Kidney (tissue), 14 donors: ENCODE measurements around the gene PORCN. TPM values are rescaled to one million over a fixed set of nuclear protein-coding genes. Genes with fewer than 3 reads are reported as not detected.

Source experiments
- DNase-seq, 5 donors: peaks; one replicate each; pipeline ENCODE4 v3.0.0-alpha.2; 2013 to 2020
- FAIRE-seq: peaks from 2 replicates; lab custom pipeline; 2012; peaks lifted over from hg19 to GRCh38; lab: Jason Lieb, UNC
- H3K27ac ChIP-seq, 2 donors: one replicate each; pipeline ENCODE4 v1.7.0; 2013; ENCODE audit warnings: low read depth in 2 of 2, low read length in 2 of 2, inconsistent platforms in 1 of 2
- H3K27me3 ChIP-seq: one replicate; pipeline ENCODE4 v1.7.1; 2013; ENCODE audit warnings: low read length, inconsistent platforms; ENCODE audit not compliant: control insufficient read depth, insufficient read depth
- H3K36me3 ChIP-seq, 3 donors: one replicate each; pipeline versions ENCODE4 v1.7.0 to v1.7.1; 2013; ENCODE audit warnings: low read length in 3 of 3, control low read depth in 1 of 3, inconsistent platforms in 1 of 3; ENCODE audit not compliant: insufficient read depth in 3 of 3, control insufficient read depth in 2 of 3
- H3K4me1 ChIP-seq, 3 donors: one replicate each; pipeline versions ENCODE4 v1.7.0 to v1.7.1; 2013; ENCODE audit warnings: low read length in 3 of 3, inconsistent platforms in 1 of 3, low read depth in 1 of 3; ENCODE audit not compliant: control insufficient read depth in 2 of 3, insufficient read depth in 2 of 3
- H3K4me3 ChIP-seq, 3 donors: one replicate each; pipeline versions ENCODE4 v1.7.0 to v1.8.1; 2013; ENCODE audit warnings: low read length in 3 of 3, control low read depth in 1 of 3, inconsistent platforms in 1 of 3
- H3K9ac ChIP-seq, 3 donors: one replicate each; pipeline versions ENCODE4 v1.7.0 to v1.7.1; 2013; ENCODE audit warnings: low read length in 3 of 3, control low read depth in 1 of 3, inconsistent platforms in 1 of 3
- H3K9me3 ChIP-seq, 3 donors: one replicate each; pipeline versions ENCODE4 v1.7.0 to v1.7.1; 2013; ENCODE audit warnings: low read length in 3 of 3, control low read depth in 1 of 3, inconsistent platforms in 1 of 3; ENCODE audit not compliant: control insufficient read depth in 2 of 3, insufficient read depth in 1 of 3
- intact Hi-C: fragments of 100-400 bp; cut with DNase I; formaldehyde crosslinking; loops from one replicate; pipeline ENCODE4 v1.11.1; 2022
- polyA plus RNA-seq: library from polyadenylated mRNA; stranded (reverse); fragments of 350-450 nt; fragmentation: Illumina TruSeq; extraction: RNeasy Lipid Tissue Mini Kit (QIAGEN cat#74804); gene quantifications from one replicate; pipeline ENCODE4 v1.2.3, GENCODE V29; 2014; ENCODE audit warnings: low read depth, low replicate concordance; ENCODE audit not compliant: insufficient read depth
- total RNA-seq: library from RNA; stranded (reverse); fragmentation: NEBNext Ultra II Directional; extraction: Animal tissue kit (Norgen Biotek cat#: 25700); gene quantifications from one replicate; pipeline ENCODE4 v1.2.1, GENCODE V29; 2021
- TF ChIP-seq, protein P1 (sequence below): IDR thresholded peaks from 3 replicates; pipeline ENCODE4 v1.5.1; 2012; ENCODE audit warnings: mild to moderate bottlenecking, moderate library complexity, borderline replicate concordance; ENCODE audit not compliant: insufficient read depth; ENCODE audit errors: extremely low read depth
- donor health status: control.
- donor health status: control.
- donor health status: control.
- donor health status: control.
- donor health status: control.
- donor health status: DM: yes; HTN: yes; CAD: no.
- donor health status: Normal renal cell carcinoma (clear cell type).

PORCN gene
- total and polyA plus RNA-seq, 2 donors from 2014 or later: 8.9 to 11.7 TPM

DNA sequence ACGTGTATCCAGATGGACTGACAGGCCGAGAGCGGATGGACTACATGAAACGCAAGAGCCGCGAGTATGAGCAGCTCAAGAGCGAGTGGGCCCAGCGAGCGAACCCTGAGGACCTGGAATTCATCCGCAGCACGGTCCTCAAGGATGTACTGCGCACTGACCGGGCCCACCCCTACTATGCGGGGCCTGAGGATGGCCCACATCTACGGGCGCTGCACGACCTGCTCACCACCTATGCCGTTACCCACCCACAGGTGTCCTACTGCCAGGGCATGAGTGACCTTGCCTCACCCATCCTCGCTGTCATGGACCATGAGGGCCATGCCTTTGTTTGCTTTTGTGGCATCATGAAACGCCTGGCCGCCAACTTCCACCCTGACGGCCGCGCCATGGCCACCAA lies 50.8 kb downstream of the PORCN start:
- no peaks in the 10 kb centered on the region for H3K27me3 ChIP-seq
- H3K9ac ChIP-seq: no peak overlapping the region
- H3K4me3 ChIP-seq: no peak overlapping the region
- DNase-seq (no peak), FAIRE-seq (no peak)
- intact Hi-C loops: no loop called here
- TF ChIP-seq, protein P1, sequence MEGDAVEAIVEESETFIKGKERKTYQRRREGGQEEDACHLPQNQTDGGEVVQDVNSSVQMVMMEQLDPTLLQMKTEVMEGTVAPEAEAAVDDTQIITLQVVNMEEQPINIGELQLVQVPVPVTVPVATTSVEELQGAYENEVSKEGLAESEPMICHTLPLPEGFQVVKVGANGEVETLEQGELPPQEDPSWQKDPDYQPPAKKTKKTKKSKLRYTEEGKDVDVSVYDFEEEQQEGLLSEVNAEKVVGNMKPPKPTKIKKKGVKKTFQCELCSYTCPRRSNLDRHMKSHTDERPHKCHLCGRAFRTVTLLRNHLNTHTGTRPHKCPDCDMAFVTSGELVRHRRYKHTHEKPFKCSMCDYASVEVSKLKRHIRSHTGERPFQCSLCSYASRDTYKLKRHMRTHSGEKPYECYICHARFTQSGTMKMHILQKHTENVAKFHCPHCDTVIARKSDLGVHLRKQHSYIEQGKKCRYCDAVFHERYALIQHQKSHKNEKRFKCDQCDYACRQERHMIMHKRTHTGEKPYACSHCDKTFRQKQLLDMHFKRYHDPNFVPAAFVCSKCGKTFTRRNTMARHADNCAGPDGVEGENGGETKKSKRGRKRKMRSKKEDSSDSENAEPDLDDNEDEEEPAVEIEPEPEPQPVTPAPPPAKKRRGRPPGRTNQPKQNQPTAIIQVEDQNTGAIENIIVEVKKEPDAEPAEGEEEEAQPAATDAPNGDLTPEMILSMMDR: no peak
- H3K4me1 ChIP-seq: no peaks in the 10 kb centered on the region
- no peaks in the 10 kb centered on the region for H3K9me3 ChIP-seq
- H3K36me3 ChIP-seq: peaks cover 2 to 9% (median 7%) of the 10 kb centered on the region in 3 donors
- no peak overlapping the region for H3K27ac ChIP-seq

DNA sequence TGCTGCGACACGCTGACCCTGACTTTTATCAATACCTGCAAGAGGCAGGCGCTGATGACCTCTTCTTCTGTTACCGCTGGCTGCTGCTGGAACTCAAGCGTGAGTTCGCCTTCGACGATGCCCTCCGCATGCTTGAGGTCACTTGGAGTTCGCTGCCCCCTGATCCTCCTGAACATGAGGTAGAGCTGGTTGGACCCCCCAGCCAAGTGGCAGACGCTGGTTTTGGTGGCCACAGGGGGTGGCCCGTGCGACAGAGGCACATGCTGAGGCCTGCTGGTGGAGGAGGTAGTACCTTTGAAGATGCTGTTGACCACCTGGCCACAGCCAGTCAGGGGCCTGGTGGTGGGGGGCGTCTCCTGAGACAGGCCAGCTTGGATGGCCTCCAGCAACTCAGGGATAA lies 51.3 kb downstream of the PORCN start:
- TF ChIP-seq, protein P1: no peak
- DNase-seq: no peak
- Histone ChIP-seq H3K9ac (no peak overlapping the region), H3K4me3 (no peak overlapping the region), H3K36me3 (peaks cover 2 to 9% (median 7%) of the 10 kb centered on the region in 3 donors), H3K27ac (no peak overlapping the region), H3K9me3 (no peaks in the 10 kb centered on the region), H3K27me3 (no peaks in the 10 kb centered on the region), H3K4me1 (no peaks in the 10 kb centered on the region)
- FAIRE-seq: no peak
- intact Hi-C loops: no loop called here

DNA sequence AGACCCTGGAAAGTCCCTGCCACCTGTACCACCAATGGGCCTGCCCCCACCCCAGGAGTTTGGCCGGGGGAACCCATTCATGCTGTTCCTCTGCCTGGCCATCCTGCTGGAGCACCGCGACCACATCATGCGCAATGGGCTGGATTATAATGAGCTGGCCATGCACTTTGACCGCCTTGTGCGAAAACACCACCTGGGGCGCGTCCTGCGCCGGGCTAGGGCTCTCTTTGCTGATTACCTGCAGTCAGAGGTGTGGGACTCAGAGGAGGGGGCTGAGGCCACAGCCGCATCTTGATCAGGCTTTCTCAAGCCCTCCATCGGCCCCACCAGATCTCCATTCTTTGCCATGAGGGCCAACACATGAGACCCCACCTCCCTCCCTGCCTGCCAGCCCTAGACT lies 51.9 kb downstream of the PORCN start:
- H3K4me1 ChIP-seq: no peaks in the 10 kb centered on the region

More for the DNA sequence above, 51.9 kb downstream of the PORCN start:
- no peak overlapping the region for H3K27ac ChIP-seq
- H3K9ac ChIP-seq: no peak overlapping the region
- FAIRE-seq: no peak
- no peak for DNase-seq
- intact Hi-C loops: no loop called here
- H3K27me3 ChIP-seq: no peaks in the 10 kb centered on the region
- TF ChIP-seq, protein P1: no peak
- H3K4me3 ChIP-seq: no peak overlapping the region
- no peaks in the 10 kb centered on the region for H3K9me3 ChIP-seq
- peaks cover 2 to 9% (median 7%) of the 10 kb centered on the region in 3 donors for H3K36me3 ChIP-seq
